ENCODE measurements around the gene COX11.

COX11 gene

DNA sequence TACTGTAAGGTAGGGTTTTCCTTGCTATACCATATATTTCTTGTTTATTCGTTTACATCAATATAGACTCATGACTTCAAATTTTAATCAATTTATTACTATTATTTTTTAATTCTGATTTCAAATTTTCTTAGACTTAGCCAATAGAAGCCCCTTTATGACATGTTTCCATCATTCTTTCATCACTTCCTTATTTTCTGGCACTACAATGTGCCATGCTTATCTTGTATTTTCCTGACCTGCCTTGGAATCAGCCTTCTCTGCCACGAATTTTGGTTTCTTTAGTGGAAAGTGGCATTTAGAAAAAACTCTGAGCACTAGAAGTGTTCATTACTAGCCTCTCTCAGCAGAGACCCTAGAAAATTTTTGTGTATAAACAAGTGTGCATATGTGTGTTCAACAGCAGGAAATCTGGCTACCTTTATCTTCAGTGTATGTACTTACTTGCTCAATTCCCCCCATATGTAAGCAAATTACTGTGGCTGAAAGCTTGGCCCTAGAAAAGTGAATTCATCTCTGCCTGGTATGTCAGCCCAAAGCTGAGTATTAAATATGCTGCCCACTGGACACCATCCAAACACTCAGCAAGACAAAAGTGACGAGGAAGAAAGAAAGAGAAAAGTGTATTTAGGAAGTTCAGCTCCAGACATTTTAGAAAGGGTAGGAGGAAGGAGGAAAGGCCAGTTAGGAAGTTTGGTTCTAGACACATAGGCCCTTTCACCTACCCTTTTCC lies 4.1 kb upstream of the COX11 start:
- H3K4me3 ChIP-seq (ENCODE audit: low read depth, low read length): no peak overlapping the region
- no peak for DNase-seq (ENCODE audit: low read depth)
- TF ChIP-seq, protein P1, sequence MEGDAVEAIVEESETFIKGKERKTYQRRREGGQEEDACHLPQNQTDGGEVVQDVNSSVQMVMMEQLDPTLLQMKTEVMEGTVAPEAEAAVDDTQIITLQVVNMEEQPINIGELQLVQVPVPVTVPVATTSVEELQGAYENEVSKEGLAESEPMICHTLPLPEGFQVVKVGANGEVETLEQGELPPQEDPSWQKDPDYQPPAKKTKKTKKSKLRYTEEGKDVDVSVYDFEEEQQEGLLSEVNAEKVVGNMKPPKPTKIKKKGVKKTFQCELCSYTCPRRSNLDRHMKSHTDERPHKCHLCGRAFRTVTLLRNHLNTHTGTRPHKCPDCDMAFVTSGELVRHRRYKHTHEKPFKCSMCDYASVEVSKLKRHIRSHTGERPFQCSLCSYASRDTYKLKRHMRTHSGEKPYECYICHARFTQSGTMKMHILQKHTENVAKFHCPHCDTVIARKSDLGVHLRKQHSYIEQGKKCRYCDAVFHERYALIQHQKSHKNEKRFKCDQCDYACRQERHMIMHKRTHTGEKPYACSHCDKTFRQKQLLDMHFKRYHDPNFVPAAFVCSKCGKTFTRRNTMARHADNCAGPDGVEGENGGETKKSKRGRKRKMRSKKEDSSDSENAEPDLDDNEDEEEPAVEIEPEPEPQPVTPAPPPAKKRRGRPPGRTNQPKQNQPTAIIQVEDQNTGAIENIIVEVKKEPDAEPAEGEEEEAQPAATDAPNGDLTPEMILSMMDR (IDR thresholded peaks at IDR 0.05; ENCODE audit: low read depth, low read length): no peak
- TF ChIP-seq, protein P2, sequence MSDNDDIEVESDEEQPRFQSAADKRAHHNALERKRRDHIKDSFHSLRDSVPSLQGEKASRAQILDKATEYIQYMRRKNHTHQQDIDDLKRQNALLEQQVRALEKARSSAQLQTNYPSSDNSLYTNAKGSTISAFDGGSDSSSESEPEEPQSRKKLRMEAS (IDR thresholded peaks at IDR 0.05; ENCODE audit: low read depth, low read length): no peak
- TF ChIP-seq POLR2A (IDR thresholded peaks at IDR 0.05; ENCODE audit: extremely low read depth, insufficient read length) (no peak), MYC (IDR thresholded peaks at IDR 0.05; ENCODE audit: low read depth, low read length) (no peak)

DNA sequence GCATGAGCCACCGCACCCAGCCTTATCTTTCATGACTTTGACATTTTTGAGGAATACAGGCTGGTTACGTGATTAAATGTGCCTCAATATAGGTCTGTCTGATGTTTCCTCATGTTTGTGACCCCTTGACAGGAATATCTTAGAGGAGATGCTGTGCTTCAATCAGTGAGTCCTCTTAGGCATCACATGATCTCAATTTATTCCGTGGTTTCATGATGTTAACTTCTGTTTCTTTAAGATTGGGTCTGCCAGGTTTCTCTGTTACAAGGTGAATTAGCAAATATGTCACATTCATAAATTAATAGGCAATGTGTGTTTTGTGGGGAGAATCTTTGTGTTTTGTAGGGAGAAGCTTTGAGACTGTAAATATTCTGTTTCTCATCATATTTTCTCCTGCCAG lies 3.4 kb upstream of the COX11 start:
- DNase-seq (ENCODE audit: low read depth): no peak
- TF ChIP-seq, protein P1 (IDR thresholded peaks at IDR 0.05; ENCODE audit: low read depth, low read length): no peak
- no peak overlapping the region for H3K4me3 ChIP-seq (ENCODE audit: low read depth, low read length)

DNA sequence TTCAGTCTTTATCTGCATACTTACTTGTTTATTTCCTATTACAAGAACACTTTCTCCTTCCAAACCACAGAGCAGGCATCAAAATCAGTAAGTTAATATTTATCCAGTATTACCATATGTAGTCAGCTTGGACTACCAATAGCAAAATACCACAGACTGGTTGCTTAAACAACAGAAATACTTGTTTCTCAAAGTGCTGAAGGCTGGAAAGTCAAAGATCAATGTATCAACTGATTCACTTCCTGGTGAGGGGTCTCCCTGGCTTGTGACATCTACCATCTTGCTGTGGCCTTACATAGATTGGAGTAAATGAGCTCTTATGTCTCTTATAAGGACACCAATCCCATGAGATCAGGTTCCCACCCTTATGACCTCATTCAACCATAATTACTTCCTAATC lies 2.7 kb upstream of the COX11 start:
- TF ChIP-seq POLR2A (IDR thresholded peaks at IDR 0.05; ENCODE audit: extremely low read depth, insufficient read length): no peak
- TF ChIP-seq, protein P1 (IDR thresholded peaks at IDR 0.05; ENCODE audit: low read depth, low read length): no peak
- no peak for DNase-seq (ENCODE audit: low read depth)
- H3K4me3 ChIP-seq (ENCODE audit: low read depth, low read length): no peak overlapping the region

DNA sequence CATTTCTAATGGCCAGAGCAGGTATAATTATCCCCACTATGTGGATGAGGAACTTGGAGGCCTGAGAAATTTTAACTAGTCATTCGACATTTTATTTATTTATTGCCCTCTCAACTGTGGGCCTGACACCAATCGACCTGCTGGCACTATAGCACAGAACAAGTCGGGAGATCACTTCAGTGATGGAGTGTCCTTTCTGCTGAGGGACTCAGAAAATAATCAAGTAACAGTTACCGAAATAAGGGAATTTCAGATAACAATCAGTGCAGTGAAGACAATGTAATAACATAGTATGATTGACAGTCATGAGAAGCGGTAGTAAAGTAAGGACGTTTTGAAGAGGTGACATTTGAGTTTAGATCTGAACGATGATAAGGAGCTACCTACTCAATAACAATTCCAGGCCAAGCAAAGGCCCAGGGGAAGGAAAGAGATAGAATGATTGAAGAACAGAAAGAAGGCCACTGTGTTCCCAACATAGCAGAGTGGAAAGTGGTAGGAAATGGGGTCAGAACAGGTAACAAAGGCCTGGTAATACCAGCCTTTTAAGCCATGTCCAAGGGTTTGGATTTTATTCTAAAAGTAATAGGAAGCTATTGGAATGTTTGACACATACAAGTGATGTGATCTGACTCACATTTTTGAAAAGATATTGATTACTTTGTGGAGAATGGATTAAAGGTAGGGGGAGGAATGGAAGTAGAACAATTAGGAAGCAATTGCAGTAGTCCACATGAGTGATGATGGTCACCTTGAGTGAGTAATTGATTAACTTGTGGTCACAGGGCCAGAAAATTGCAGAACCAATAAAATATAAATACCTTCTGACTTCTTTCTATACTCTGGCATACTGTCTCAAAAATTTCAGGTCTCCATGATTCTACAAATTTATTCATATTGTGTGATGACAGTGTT lies 1.5 kb upstream of the COX11 start:
- TF ChIP-seq POLR2A (IDR thresholded peaks at IDR 0.05; ENCODE audit: extremely low read depth, insufficient read length) (no peak), MYC (IDR thresholded peaks at IDR 0.05; ENCODE audit: low read depth, low read length) (no peak)
- TF ChIP-seq, protein P1 (IDR thresholded peaks at IDR 0.05; ENCODE audit: low read depth, low read length): no peak
- TF ChIP-seq, protein P2 (IDR thresholded peaks at IDR 0.05; ENCODE audit: low read depth, low read length): no peak
- H3K4me3 ChIP-seq (ENCODE audit: low read depth, low read length): peak overlapping the region; percentile 96

DNA sequence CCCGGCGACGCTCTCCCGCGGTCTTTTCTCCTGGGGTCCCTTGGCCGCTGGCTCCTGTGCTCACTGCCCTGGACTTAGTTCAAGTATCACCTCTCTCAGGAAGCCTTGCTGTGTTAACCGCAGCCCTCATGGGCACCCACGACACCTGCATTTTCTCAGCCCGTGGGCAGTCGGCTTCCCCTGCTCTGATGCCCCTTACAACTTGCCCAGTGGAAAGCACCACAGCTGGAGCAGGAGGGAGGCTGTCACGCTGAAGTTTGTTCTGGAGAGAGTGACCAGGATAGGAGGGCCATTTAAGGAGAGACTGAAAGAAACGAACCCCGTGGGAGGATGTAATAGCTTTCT lies 506 bp upstream of the COX11 start:
- DNase-seq (ENCODE audit: low read depth): peak; percentile 46
- TF ChIP-seq, protein P2 (IDR thresholded peaks at IDR 0.05; ENCODE audit: low read depth, low read length): no peak
- TF ChIP-seq, protein P1 (IDR thresholded peaks at IDR 0.05; ENCODE audit: low read depth, low read length): no peak
- TF ChIP-seq POLR2A (IDR thresholded peaks at IDR 0.05; ENCODE audit: extremely low read depth, insufficient read length) (no peak), MYC (IDR thresholded peaks at IDR 0.05; ENCODE audit: low read depth, low read length) (no peak)
- peak overlapping the region; percentile 96 for H3K4me3 ChIP-seq (ENCODE audit: low read depth, low read length)

More for the DNA sequence above, 1.5 kb upstream of the COX11 start:
- DNase-seq (ENCODE audit: low read depth): no peak
